Stimulated activated CD4-positive, alpha-beta T cell treated with anti-CD3 and anti-CD28 coated beads, Interleukin-4, amount 100 ng/mL, for 48 hours (primary cell): Measurements from ENCODE around the gene NT5C1A.

Experiments used
- DNase-seq, 2 donors: peaks; one replicate each; pipeline ENCODE4 v3.0.0-alpha.2; 2020; ENCODE audit warnings: low read depth in 2 of 2

Gene NT5C1A

GRCh38 chr1:39671793-39672550 is at the start of gene NT5C1A:
NT5C1A (minus strand) TSS chr1:39672107; CDS start chr1:39672038, 69 bp downstream.
- no peak for DNase-seq

- no peak for DNase-seq
Measured at GRCh38 chr1:39721664-39722063, 49.8 kb upstream of the NT5C1A start.

GRCh38 chr1:39720094-39720999 is 48.4 kb upstream of the NT5C1A start:
- no peak for DNase-seq

- no peak for DNase-seq
Measured at GRCh38 chr1:39717809-39718208, 45.9 kb upstream of the NT5C1A start.

GRCh38 chr1:39713557-39713956 is 41.6 kb upstream of the NT5C1A start:
- no peak for DNase-seq

- no peak for DNase-seq
Measured at GRCh38 chr1:39711966-39712340, 40.0 kb upstream of the NT5C1A start.

GRCh38 chr1:39711104-39711965 is 39.4 kb upstream of the NT5C1A start:
- DNase-seq, result no peak

- no peak for DNase-seq
Measured at GRCh38 chr1:39707506-39707905, 35.6 kb upstream of the NT5C1A start.

- DNase-seq, result no peak
Measured at GRCh38 chr1:39704757-39705156, 32.9 kb upstream of the NT5C1A start.

- DNase-seq, result no peak
Measured at GRCh38 chr1:39701049-39701439, 29.1 kb upstream of the NT5C1A start.

- no peak for DNase-seq
Measured at GRCh38 chr1:39700348-39700747, 28.4 kb upstream of the NT5C1A start.

GRCh38 chr1:39699419-39699818 is 27.5 kb upstream of the NT5C1A start:
- no peak for DNase-seq

GRCh38 chr1:39698568-39698967 is 26.7 kb upstream of the NT5C1A start:
- DNase-seq, result no peak

- no peak for DNase-seq
Measured at GRCh38 chr1:39696448-39696847, 24.5 kb upstream of the NT5C1A start.

- DNase-seq, result no peak
Measured at GRCh38 chr1:39695016-39695415, 23.1 kb upstream of the NT5C1A start.

GRCh38 chr1:39694026-39694425 is 22.1 kb upstream of the NT5C1A start:
- no peak for DNase-seq

- DNase-seq, result no peak
Measured at GRCh38 chr1:39692152-39693074, 20.5 kb upstream of the NT5C1A start.

GRCh38 chr1:39691383-39692151 is 19.7 kb upstream of the NT5C1A start, which contains the start of gene HPCAL4:
HPCAL4 (minus strand) TSS chr1:39691433; CDS start chr1:39684603, 6,830 bp downstream.
- DNase-seq, result peak; percentile 82 to 83

- no peak for DNase-seq
Measured at GRCh38 chr1:39690794-39691382, 19.0 kb upstream of the NT5C1A start.

- no peak for DNase-seq
Measured at GRCh38 chr1:39690225-39690624, 18.3 kb upstream of the NT5C1A start.
